Embryonic facial prominence (tissue), 1 donor: ENCODE results near the gene WTAP.
"Not testable (repeated sequence)": the region's sequence is repeated elsewhere in the genome, so short reads cannot be mapped to it uniquely, and the experiment has no call there.

Experiments used
- DNase-seq: peaks from one replicate; pipeline ENCODE4 v3.0.0-alpha.2; 2016; ENCODE audit errors: extremely low spot score

Gene WTAP

GRCh38 chr6:159693894-159694545 lies 33.3 kb upstream of the WTAP start:
- no peak for DNase-seq

GRCh38 chr6:159695984-159696383 lies 31.3 kb upstream of the WTAP start:
- no peak for DNase-seq

GRCh38 chr6:159700970-159701369 lies 26.3 kb upstream of the WTAP start:
- no peak for DNase-seq

GRCh38 chr6:159701413-159701999 lies 25.8 kb upstream of the WTAP start:
- no peak for DNase-seq

GRCh38 chr6:159710603-159711002 lies 16.7 kb upstream of the WTAP start:
- DNase-seq: not testable (repeated sequence)

GRCh38 chr6:159712389-159712788 lies 14.9 kb upstream of the WTAP start:
- DNase-seq: not testable (repeated sequence)

- no peak for DNase-seq
These were observed 13.3 kb upstream of the WTAP start for GRCh38 chr6:159713984-159714383.

- DNase-seq: no peak
These were observed 12.9 kb upstream of the WTAP start for GRCh38 chr6:159714404-159714803.

GRCh38 chr6:159715166-159715565 lies 12.1 kb upstream of the WTAP start:
- no peak for DNase-seq

- no peak for DNase-seq
These were observed 11.7 kb upstream of the WTAP start for GRCh38 chr6:159715605-159716004.

GRCh38 chr6:159716247-159717096 lies 10.8 kb upstream of the WTAP start:
- no peak for DNase-seq

- no peak for DNase-seq
These were observed 8.7 kb upstream of the WTAP start for GRCh38 chr6:159718634-159719033.

- DNase-seq: no peak
These were observed 8.0 kb upstream of the WTAP start for GRCh38 chr6:159719287-159719686.

GRCh38 chr6:159720708-159721107 lies 6.6 kb upstream of the WTAP start:
- DNase-seq: no peak

GRCh38 chr6:159721981-159722380 lies 5.3 kb upstream of the WTAP start:
- not testable (repeated sequence) for DNase-seq

- DNase-seq: no peak
These were observed 4.7 kb upstream of the WTAP start for GRCh38 chr6:159722655-159723054.

GRCh38 chr6:159723259-159723658 lies 4.0 kb upstream of the WTAP start:
- DNase-seq: no peak

GRCh38 chr6:159724778-159725177 lies 2.5 kb upstream of the WTAP start:
- no peak for DNase-seq

- not testable (repeated sequence) for DNase-seq
These were observed 2.1 kb upstream of the WTAP start for GRCh38 chr6:159725208-159725607.

- peak; percentile 52 for DNase-seq
These were observed 920 bp upstream of the WTAP start for GRCh38 chr6:159726255-159726917.

- DNase-seq: no peak
These were observed 575 bp downstream of the WTAP start for GRCh38 chr6:159727717-159728445.

GRCh38 chr6:159728531-159728964 lies 1.2 kb downstream of the WTAP start:
- no peak for DNase-seq
